Spleen (tissue), 7 donors: ENCODE data around the gene QSOX1.

Experiments used
- CTCF ChIP-seq, 11 experiments: fragments of 200-600 bp in 7 of 11; fragments of 450-650 bp in 4 of 11; sonication (generic) in 4 of 11; IDR thresholded peaks in 8 of 11; conservative IDR thresholded peaks in 3 of 11; 1 replicate in 7 of 11; 2 replicates in 4 of 11; pipeline versions ENCODE4 v1.4.0 to v1.8.0; 2016 to 2021; ENCODE audit warnings: antibody characterized with exemption in 11 of 11, inconsistent platforms in 4 of 11, mild to moderate bottlenecking in 1 of 11
- POLR2A ChIP-seq, 3 donors: fragments of 450-650 bp; IDR thresholded peaks; one replicate each; pipeline ENCODE4 v1.5.1; 2017; ENCODE audit warnings: antibody characterized with exemption in 3 of 3, mild to moderate bottlenecking in 1 of 3
- POLR2AphosphoS5 ChIP-seq, 3 donors: sonication (generic); formaldehyde crosslinking; IDR thresholded peaks; one replicate each; pipeline ENCODE4 v1.5.1; 2017; ENCODE audit warnings: antibody characterized with exemption in 3 of 3
- donor health status: DM: no; HTN: no; CAD: no; lungs with moderate emphysema.
- donor health status: DM: no; HTN: no; CAD: no.
- donor health status: DM: no; HTN: no; CAD: no.

DNA sequence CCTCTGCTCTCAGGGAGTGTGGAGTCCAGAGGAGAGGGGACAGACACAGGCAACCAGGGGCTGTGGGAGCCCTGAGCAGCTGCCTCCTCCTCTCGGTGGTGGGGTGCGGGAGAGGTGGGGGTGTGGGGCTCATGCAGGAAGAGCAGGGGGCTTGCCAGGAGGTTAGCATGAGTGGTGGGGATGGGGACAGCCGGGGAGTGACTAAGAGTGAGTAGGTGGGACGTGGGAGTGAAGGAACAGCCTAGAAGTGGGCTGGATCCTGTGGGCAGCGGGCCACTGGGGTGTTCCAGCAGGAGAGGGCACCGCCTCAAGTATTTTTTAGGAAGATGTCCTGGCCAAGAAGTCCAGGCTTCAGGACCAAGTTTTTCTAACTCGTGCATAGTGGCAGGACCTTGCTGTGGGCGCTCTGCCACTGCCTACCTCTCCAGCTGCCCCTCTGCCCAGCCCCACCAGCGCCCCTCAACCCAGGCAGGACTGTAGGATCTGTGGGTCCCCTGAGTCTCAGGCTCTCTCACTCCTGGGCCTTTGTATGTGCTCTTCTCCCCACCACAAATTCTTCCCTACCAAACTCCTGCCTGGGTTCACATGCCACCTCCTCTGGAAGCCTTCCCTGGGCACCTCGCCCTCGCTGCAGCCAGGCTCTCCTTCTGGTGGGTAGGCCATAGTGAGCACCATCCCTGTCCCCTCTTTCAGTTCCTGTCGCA is 56.6 kb downstream of the QSOX1 start:
- no peak for TF ChIP-seq POLR2AphosphoS5 (IDR thresholded peaks at IDR 0.05)
- TF ChIP-seq CTCF (IDR thresholded peaks at IDR 0.05 in 8 of 11, conservative IDR thresholded peaks at IDR 0.05 in 3 of 11), result no peak
- no peak for TF ChIP-seq POLR2A (IDR thresholded peaks at IDR 0.05)
